Nephron (organoid): ENCODE measurements around the gene VPREB1.
A peak's percentile ranks its signal among the peaks of the same experiment; 100 is the strongest.

Experiments
- H3K27ac Mint-ChIP-seq, 3 experiments: 2 replicates each; pipeline ENCODE4 v1.8.0; 2020; ENCODE audit warnings: mixed read lengths in 3 of 3, mild to moderate bottlenecking in 2 of 3, moderate library complexity in 1 of 3
- H3K27me3 Mint-ChIP-seq: 2 replicates; pipeline ENCODE4 v1.8.0; 2021; ENCODE audit warnings: low read depth, mild to moderate bottlenecking, moderate library complexity, mixed read lengths
- H3K36me3 Mint-ChIP-seq: 2 replicates; pipeline ENCODE4 v1.8.0; 2020; ENCODE audit warnings: low read depth, mixed read lengths
- H3K4me1 Mint-ChIP-seq: 2 replicates; pipeline ENCODE4 v1.8.0; 2020; ENCODE audit warnings: mixed read lengths
- H3K4me3 Mint-ChIP-seq, 3 experiments: 2 replicates each; pipeline ENCODE4 v1.8.0; 2020; ENCODE audit warnings: mild to moderate bottlenecking in 3 of 3, mixed read lengths in 3 of 3, moderate library complexity in 2 of 3
- H3K9me3 Mint-ChIP-seq: 2 replicates; pipeline ENCODE4 v1.8.0; 2020; ENCODE audit warnings: mixed read lengths
- TF ChIP-seq, protein P1 (sequence below), 3 experiments: fragments of 200-600 bp; sonication (generic); IDR thresholded peaks; one replicate each; pipeline ENCODE4 v1.5.0; 2021; ENCODE audit warnings: antibody characterized with exemption in 3 of 3; ENCODE audit not compliant: unreplicated experiment in 3 of 3

The VPREB1 gene

GRCh38 chr22:22197993-22198402, 46.6 kb upstream of the VPREB1 start:
- Mint-ChIP-seq H3K27ac (no peak overlapping the region), H3K4me3 (no peak overlapping the region), H3K4me1 (no peaks in the 10 kb centered on the region), H3K9me3 (no peaks in the 10 kb centered on the region), H3K36me3 (no peaks in the 10 kb centered on the region), H3K27me3 (peaks cover 79% of the 10 kb centered on the region)
- TF ChIP-seq, protein P1, sequence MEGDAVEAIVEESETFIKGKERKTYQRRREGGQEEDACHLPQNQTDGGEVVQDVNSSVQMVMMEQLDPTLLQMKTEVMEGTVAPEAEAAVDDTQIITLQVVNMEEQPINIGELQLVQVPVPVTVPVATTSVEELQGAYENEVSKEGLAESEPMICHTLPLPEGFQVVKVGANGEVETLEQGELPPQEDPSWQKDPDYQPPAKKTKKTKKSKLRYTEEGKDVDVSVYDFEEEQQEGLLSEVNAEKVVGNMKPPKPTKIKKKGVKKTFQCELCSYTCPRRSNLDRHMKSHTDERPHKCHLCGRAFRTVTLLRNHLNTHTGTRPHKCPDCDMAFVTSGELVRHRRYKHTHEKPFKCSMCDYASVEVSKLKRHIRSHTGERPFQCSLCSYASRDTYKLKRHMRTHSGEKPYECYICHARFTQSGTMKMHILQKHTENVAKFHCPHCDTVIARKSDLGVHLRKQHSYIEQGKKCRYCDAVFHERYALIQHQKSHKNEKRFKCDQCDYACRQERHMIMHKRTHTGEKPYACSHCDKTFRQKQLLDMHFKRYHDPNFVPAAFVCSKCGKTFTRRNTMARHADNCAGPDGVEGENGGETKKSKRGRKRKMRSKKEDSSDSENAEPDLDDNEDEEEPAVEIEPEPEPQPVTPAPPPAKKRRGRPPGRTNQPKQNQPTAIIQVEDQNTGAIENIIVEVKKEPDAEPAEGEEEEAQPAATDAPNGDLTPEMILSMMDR (IDR thresholded peaks at IDR 0.05; ENCODE audit: unreplicated experiment in 3 of 3), result no peak

DNA sequence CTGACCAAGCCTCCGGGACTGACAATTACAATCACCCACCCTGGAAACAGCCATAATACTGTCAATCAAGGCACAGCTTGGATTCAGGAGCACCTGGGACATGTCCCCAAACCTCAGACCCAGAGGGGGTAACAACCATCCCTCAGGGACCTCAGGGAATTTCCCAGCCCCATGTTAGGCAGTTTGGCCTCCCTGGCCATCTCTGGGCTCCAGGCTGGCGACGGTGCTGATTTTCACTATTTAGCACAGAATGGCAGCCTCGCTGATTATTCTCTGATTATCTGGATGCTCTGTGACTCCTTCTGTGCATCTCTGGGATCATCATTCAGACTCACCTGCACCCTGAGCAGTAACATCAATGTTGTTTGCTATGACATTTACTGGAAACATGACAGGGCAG, 45.8 kb upstream of the VPREB1 start:
- no peak overlapping the region for H3K4me3 Mint-ChIP-seq
- H3K4me1 Mint-ChIP-seq, result no peaks in the 10 kb centered on the region
- TF ChIP-seq, protein P1 (IDR thresholded peaks at IDR 0.05; ENCODE audit: unreplicated experiment in 3 of 3), result no peak
- no peaks in the 10 kb centered on the region for H3K36me3 Mint-ChIP-seq
- peaks cover 86% of the 10 kb centered on the region for H3K27me3 Mint-ChIP-seq
- H3K9me3 Mint-ChIP-seq, result no peaks in the 10 kb centered on the region
- no peak overlapping the region for H3K27ac Mint-ChIP-seq

DNA sequence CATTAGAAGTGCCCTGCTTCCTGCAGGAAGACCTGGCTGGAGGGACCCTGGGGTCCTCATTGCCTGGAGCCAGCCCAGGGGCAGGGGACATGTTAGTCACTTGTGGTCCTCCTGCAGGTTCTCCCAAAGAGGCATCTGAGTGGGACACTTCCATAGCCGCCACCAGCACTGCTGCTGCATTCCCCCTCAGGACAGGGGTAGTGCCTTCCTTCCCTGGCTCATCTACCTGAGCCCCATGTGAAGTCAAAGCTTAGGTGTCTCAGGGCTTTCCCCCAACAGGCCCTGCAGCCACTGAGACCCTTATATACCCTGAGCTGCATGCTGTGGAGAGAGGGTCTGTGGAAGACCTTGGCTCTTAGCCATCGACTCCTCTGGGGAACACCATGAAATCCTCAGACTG, 45.0 kb upstream of the VPREB1 start:
- Mint-ChIP-seq H3K27ac (no peak overlapping the region), H3K36me3 (no peaks in the 10 kb centered on the region), H3K4me3 (no peak overlapping the region), H3K4me1 (no peaks in the 10 kb centered on the region), H3K9me3 (no peaks in the 10 kb centered on the region), H3K27me3 (peaks cover 88% of the 10 kb centered on the region)
- TF ChIP-seq, protein P1 (IDR thresholded peaks at IDR 0.05; ENCODE audit: unreplicated experiment in 3 of 3), result no peak

DNA sequence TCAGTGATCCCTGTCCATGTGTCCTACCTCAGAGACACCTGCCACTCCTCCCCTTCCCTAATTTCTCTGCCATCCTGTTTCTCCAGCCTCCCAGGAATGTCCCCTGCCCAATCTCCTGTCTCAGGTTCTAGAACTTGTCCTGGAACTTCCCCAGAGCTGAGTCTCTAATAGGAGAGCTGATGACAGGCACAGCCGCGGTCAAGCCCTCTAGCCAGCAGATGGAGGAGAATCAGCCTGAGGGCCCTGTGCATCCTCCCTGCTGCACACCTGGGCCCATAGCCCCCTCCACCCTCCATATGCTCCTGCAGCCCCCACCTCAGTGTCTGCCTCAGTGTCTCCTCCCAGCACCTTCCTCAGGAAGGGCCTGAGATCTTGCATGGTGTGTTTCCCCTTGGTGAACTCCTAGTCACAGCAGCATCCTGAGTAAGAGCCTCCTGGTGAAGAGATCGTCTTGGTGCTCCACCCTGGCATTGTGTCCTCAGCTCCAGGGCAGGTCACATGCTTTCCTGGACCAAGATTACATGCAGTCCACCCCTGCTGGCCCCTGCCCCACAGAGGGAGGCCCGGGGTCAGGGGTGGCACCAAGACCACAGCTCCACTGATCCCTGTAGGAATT, 43.9 kb upstream of the VPREB1 start:
- H3K27ac Mint-ChIP-seq, result no peak overlapping the region
- H3K9me3 Mint-ChIP-seq, result no peaks in the 10 kb centered on the region
- H3K36me3 Mint-ChIP-seq, result no peaks in the 10 kb centered on the region
- no peak overlapping the region for H3K4me3 Mint-ChIP-seq
- H3K4me1 Mint-ChIP-seq, result no peaks in the 10 kb centered on the region
- peaks cover 91% of the 10 kb centered on the region for H3K27me3 Mint-ChIP-seq
- TF ChIP-seq, protein P1 (IDR thresholded peaks at IDR 0.05; ENCODE audit: unreplicated experiment in 3 of 3), result no peak

DNA sequence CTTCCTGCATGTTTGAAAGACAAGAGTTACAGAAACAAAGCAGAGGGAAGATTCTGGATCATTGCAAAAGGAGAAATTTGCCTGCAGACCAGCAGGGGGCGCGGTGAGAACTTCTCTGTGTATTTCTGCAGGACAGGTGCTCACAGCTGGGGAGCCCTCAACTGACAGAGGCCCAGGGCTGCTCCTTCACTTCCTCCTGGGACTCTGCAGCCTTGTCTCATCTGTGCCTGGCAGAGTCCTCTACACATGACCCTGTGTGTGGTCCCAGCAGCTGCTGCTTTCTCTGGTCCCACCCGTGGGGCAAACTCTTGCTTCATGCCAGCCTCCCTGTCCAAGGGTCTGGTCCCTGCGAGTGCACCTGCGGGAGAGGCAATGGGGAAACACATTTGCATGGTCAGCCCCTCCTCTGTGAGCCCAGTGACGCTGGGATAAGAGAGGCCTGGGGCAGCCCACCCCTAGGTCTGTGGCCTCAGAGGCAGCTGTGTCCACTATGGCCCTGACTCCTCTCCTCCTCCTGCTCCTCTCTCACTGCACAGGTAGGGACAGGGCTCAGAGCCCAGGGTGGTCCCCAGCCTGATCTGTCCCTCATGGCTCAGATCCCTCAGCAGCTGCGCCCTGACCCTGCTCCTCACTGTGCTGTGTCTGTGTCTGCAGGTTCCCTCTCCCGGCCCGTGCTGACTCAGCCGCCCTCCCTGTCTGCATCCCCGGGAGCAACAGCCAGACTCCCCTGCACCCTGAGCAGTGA, 43.2 kb upstream of the VPREB1 start:
- TF ChIP-seq, protein P1 (IDR thresholded peaks at IDR 0.05; ENCODE audit: unreplicated experiment in 3 of 3), result peak; percentile 27 to 39 (median 34)

GRCh38 chr22:22201930-22202343, 42.6 kb upstream of the VPREB1 start:
- no peaks in the 10 kb centered on the region for H3K4me1 Mint-ChIP-seq
- H3K9me3 Mint-ChIP-seq, result no peaks in the 10 kb centered on the region
- H3K36me3 Mint-ChIP-seq, result no peaks in the 10 kb centered on the region

More for the DNA sequence above, 43.2 kb upstream of the VPREB1 start:
- peaks cover 91% of the 10 kb centered on the region for H3K27me3 Mint-ChIP-seq
- no peaks in the 10 kb centered on the region for H3K36me3 Mint-ChIP-seq
- no peaks in the 10 kb centered on the region for H3K4me1 Mint-ChIP-seq
- H3K9me3 Mint-ChIP-seq, result no peaks in the 10 kb centered on the region
- no peak overlapping the region for H3K27ac Mint-ChIP-seq
- no peak overlapping the region for H3K4me3 Mint-ChIP-seq

More at GRCh38 chr22:22201930-22202343, 42.6 kb upstream of the VPREB1 start:
- H3K27me3 Mint-ChIP-seq, result peaks cover 91% of the 10 kb centered on the region
- no peak overlapping the region for H3K27ac Mint-ChIP-seq
- TF ChIP-seq, protein P1 (IDR thresholded peaks at IDR 0.05; ENCODE audit: unreplicated experiment in 3 of 3), result no peak
- no peak overlapping the region for H3K4me3 Mint-ChIP-seq
